ENCODE measurements around the gene NR1D1.

- TF ChIP-seq CTCF (IDR thresholded peaks at IDR 0.05; ENCODE audit: low read length) = no peak
- TF ChIP-seq EZH2 (IDR thresholded peaks at IDR 0.05; ENCODE audit: borderline replicate concordance, low read length) = no peak
Observed at GRCh38 chr17:40124279-40125141, 24.1 kb upstream of the NR1D1 start.

Measured in OCI-LY1 (cell line).